Astrocyte of the cerebellum (primary cell): ENCODE data around the gene RBM20.
"Not testable (repeated sequence)": the region's sequence is repeated elsewhere in the genome, so short reads cannot be mapped to it uniquely, and the experiment has no call there.

Experiments
- DNase-seq: peaks from one replicate; pipeline ENCODE4 v3.0.0-alpha.2; 2011; ENCODE audit warnings: low read depth
- H3K4me3 ChIP-seq: 2 replicates; pipeline ENCODE4 v1.5.1; 2011; ENCODE audit warnings: mild to moderate bottlenecking, low read depth, low read length, moderate library complexity
- in situ Hi-C: cut with HindIII; loops from 2 replicates; pipeline ENCODE4 v1.10.0; 2017; ENCODE audit warnings: low sequenced_read_pairs
- TF ChIP-seq, protein P1 (sequence below): IDR thresholded peaks from 2 replicates; pipeline ENCODE4 v1.5.1; 2012; ENCODE audit warnings: low read length, low read depth, moderate library complexity, mild to moderate bottlenecking; ENCODE audit errors: missing control alignments

Gene RBM20

DNA sequence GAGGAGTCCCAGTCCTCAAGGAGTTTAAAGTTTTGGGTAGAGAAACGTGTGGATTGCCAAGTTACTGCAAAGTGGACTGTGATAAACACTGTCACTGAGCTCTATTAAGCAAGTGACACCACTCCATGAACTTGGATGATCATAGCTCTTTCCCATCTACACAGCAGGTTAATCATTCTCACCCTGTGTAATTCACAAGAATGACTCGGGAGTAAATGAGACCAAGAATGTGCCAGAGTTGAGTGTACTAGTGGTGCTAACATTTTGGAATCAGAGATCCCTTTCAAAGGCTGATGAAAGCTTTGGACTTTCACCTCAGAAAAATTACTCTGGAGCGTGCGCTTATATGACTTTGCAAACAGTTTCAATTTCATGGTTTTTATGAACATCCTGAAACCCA lies 80.8 kb downstream of the RBM20 start:
- in situ Hi-C loops, result loop anchor here (25.0 kb wide), 1 partner anchor 162 kb away; no protein-coding TSS in a partner anchor
- H3K4me3 ChIP-seq, result no peak overlapping the region
- DNase-seq, result no peak
- TF ChIP-seq, protein P1, sequence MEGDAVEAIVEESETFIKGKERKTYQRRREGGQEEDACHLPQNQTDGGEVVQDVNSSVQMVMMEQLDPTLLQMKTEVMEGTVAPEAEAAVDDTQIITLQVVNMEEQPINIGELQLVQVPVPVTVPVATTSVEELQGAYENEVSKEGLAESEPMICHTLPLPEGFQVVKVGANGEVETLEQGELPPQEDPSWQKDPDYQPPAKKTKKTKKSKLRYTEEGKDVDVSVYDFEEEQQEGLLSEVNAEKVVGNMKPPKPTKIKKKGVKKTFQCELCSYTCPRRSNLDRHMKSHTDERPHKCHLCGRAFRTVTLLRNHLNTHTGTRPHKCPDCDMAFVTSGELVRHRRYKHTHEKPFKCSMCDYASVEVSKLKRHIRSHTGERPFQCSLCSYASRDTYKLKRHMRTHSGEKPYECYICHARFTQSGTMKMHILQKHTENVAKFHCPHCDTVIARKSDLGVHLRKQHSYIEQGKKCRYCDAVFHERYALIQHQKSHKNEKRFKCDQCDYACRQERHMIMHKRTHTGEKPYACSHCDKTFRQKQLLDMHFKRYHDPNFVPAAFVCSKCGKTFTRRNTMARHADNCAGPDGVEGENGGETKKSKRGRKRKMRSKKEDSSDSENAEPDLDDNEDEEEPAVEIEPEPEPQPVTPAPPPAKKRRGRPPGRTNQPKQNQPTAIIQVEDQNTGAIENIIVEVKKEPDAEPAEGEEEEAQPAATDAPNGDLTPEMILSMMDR, result no peak

GRCh38 chr10:110725801-110726630 lies 81.9 kb downstream of the RBM20 start:
- in situ Hi-C loops, result loop anchor here (25.0 kb wide), 1 partner anchor 161 kb away; no protein-coding TSS in a partner anchor
- DNase-seq, result no peak
- TF ChIP-seq, protein P1, result no peak
- H3K4me3 ChIP-seq, result no peak overlapping the region

DNA sequence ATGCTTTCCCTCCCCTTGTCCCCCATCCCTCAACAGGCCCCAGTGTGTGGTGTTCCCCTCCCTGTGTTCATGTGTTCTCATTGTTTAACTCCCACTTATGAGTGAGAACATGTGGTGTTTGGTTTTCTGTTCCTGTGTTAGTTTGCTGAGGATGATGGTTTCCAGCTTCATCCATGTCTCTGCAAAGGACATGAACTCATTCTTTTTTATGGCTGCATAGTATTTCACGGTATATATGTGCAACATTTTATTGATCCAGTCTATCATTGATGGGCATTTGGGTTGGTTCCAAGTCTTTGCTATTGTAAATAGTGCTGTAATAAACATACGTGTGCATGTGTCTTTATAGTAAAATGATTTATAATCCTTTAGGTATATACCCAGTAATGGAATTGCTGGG lies 83.6 kb downstream of the RBM20 start:
- not testable (repeated sequence) for DNase-seq, H3K4me3 ChIP-seq
- in situ Hi-C loops, result loop anchor here (25.0 kb wide), 1 partner anchor 160 kb away; no protein-coding TSS in a partner anchor

DNA sequence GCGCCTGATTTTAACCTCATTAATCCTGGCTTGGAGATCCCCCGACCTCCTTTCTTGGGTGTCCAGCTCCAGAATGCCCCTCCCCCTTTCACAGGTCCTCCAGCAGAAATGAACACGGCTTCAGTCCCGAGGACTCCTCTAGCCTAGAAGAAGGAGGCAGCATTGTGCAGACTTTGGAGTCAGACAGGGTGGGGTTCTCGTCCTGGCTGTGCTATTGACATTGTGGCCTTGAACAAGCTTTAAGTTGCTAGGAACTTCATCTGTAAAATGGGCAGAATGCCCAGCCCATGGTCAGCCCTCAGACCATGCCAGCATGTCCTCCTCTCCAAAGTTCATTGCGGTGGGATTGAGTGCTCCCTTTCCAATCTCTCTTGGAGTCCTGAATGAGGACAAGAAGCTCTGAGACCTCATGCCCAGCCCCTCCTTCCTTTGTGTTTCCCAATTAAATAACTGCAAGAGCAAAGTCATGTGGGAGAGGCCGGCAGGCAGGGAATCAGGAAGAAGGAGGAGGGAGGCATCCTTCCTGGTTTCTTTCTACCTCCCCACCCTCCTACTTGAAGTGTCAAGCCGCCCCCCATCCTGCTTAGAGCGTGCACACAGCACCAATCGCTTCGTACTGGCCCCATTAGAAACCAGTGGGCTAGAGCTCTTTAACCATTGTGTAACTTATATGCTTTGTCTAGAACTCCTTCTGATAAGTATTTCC lies 86.4 kb downstream of the RBM20 start:
- H3K4me3 ChIP-seq, result no peak overlapping the region

DNA sequence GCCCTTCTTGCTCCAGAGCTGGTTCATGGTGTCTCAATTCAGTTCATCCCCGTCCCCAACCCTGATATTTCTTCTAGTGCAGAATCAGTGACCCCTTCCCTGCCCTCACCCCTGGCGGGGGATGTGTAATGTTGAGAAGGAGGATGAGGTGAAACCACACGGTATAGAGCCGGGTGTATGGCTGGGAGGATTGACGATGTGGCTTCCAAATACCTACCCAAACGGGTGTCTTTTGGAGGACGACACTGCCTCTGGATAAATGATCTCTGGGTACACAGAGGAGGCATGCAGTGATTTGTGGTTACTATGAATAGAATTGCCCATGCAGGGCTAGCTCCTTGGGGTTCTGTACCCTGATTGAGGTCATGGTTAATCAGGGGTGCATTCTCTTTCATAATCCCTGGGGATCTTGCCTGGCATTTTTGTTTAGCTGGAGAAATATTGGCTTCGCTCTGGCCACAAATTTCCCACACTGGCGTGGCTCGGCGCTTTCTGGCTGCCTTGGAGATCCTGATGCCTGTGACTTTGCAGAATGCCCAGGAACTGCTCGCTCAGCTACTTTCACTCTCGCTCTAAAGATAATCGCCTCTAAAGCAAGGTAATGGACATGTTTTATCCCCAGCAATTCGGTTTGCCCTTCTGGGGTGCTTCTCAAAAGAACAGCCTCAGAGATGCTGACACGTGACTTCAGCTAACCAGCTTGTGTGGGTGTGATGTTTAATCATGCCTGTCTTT lies 89.2 kb downstream of the RBM20 start:
- in situ Hi-C loops, result loop anchor here (25.0 kb wide), 1 partner anchor 154 kb away; no protein-coding TSS in a partner anchor
- H3K4me3 ChIP-seq, result peak overlapping the region; percentile 21
- DNase-seq, result no peak
- TF ChIP-seq, protein P1, result no peak

More for the DNA sequence above, 86.4 kb downstream of the RBM20 start:
- TF ChIP-seq, protein P1, result no peak
- in situ Hi-C loops, result loop anchor here (25.0 kb wide), 1 partner anchor 157 kb away; no protein-coding TSS in a partner anchor
- DNase-seq, result no peak

DNA sequence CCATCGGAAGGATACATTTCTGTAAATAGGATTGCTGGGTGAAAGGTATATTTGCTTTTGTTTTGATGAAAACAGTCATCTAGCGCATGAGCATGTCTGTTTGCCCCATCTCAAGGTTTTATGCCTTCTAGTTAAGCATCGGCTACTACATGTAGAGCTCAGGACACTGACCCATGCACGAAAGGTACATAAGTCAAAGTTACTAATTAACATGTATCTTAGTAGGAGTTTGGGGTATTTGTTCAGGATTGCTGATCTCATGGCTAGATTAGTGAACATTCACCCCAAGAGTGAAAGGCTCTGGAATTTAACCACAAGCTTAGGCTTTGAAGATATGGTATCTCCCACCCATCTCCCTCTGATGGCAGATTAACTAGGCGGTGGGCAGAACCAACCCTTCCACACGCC lies 91.5 kb downstream of the RBM20 start:
- in situ Hi-C loops, result loop anchor here (25.0 kb wide), 1 partner anchor 152 kb away; no protein-coding TSS in a partner anchor
- no peak for DNase-seq
- H3K4me3 ChIP-seq, result no peak overlapping the region
- TF ChIP-seq, protein P1, result no peak
